A549 treated with Mapracorat at 1 μM for 4 hours (cell line): ENCODE data around the gene ZNF557. TPM values are rescaled to one million over a fixed set of nuclear protein-coding genes. Genes with fewer than 3 reads are reported as not detected.

ENCODE experiments used
- total RNA-seq: library from RNA; stranded (reverse); fragments of 200-300 nt; extraction: Qiagen RNA extraction; gene quantifications from 5 replicates; pipeline ENCODE4 v1.2.3, GENCODE V29; 2022

The ZNF557 gene
- 2.2 to 3.0 TPM (median 2.5 TPM) in 5 replicates for total RNA-seq

GRCh38 chr19:7069042-7069903, at the start of gene ZNF557:
ZNF557 (plus strand) TSS chr19:7069703; CDS start chr19:7075075, 5,372 bp downstream.

GRCh38 chr19:7021331-7021730, 48.2 kb upstream of the ZNF557 start, which contains the start of gene MBD3L2B:
MBD3L2B (minus strand) TSS chr19:7021431; CDS start chr19:7021397, 34 bp downstream.

GRCh38 chr19:7030278-7030677, 39.2 kb upstream of the ZNF557 start, which contains the start of gene MBD3L5:
MBD3L5 (plus strand) TSS chr19:7030578; CDS start chr19:7030612, 34 bp downstream.

GRCh38 chr19:7040079-7040478, 29.4 kb upstream of the ZNF557 start, which contains the start of gene MBD3L4:
MBD3L4 (minus strand) TSS chr19:7040179; CDS start chr19:7040144, 35 bp downstream.

GRCh38 chr19:7049021-7049420, 20.5 kb upstream of the ZNF557 start, which contains the start of gene MBD3L2:
MBD3L2 (plus strand) TSS chr19:7049321; CDS start chr19:7049374, 53 bp downstream.

GRCh38 chr19:7058576-7058975, 10.9 kb upstream of the ZNF557 start, which contains the start of gene MBD3L3:
MBD3L3 (minus strand) TSS chr19:7058676; CDS start chr19:7058605, 71 bp downstream.

Other genes with a start within 250 kb of the ZNF557 start
- 4.2 to 5.9 TPM (median 4.7 TPM) in 5 replicates for gene ADGRE1, start 182.1 kb upstream of the ZNF557 start, total RNA-seq
- not detected in 5 replicates for gene MBD3L2B, start 48.3 kb upstream of the ZNF557 start, total RNA-seq
- not detected in 5 replicates for gene MBD3L5, start 39.1 kb upstream of the ZNF557 start, total RNA-seq
- gene MBD3L4, start 29.5 kb upstream of the ZNF557 start, total RNA-seq = not detected in 5 replicates
- not detected in 5 replicates for gene MBD3L2, start 20.4 kb upstream of the ZNF557 start, total RNA-seq
- not detected in 5 replicates for gene MBD3L3, start 11.0 kb upstream of the ZNF557 start, total RNA-seq
- 2.2 to 3.7 TPM (median 3.2 TPM) in 5 replicates for gene INSR, start 224.7 kb downstream of the ZNF557 start, total RNA-seq